Fibroblast of peridontal ligament (primary cell): ENCODE results near the gene MAP1LC3A.

ENCODE experiments used
- DNase-seq: peaks from one replicate; pipeline ENCODE4 v3.0.0-alpha.2; 2010; ENCODE audit errors: extremely low read depth

MAP1LC3A gene

GRCh38 chr20:34549291-34549928 lies 9.1 kb upstream of the MAP1LC3A start:
- no peak for DNase-seq

DNA sequence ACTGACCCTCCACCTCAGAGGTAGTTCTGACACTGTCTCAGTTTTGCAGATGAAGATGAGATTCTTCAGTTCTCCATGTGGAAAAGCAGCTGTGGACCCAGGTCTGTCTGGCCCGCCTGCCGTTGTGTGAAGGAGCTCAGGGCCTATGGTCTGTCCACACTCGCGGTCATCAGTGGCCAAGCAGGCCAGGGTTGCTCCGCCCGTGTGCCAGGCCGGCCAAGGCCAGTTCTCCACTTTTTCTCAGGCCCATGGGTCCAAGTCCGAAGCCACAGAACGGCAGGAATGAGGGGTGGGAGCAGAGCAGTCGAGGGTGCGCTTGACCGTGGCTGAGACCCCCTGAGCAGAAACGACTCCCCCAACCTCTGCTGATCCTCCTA lies 8.6 kb upstream of the MAP1LC3A start:
- no peak for DNase-seq

- DNase-seq: no peak
Measured at GRCh38 chr20:34552569-34552968, 5.9 kb upstream of the MAP1LC3A start.

- DNase-seq: no peak
Measured at GRCh38 chr20:34553366-34553867, 5.1 kb upstream of the MAP1LC3A start.

DNA sequence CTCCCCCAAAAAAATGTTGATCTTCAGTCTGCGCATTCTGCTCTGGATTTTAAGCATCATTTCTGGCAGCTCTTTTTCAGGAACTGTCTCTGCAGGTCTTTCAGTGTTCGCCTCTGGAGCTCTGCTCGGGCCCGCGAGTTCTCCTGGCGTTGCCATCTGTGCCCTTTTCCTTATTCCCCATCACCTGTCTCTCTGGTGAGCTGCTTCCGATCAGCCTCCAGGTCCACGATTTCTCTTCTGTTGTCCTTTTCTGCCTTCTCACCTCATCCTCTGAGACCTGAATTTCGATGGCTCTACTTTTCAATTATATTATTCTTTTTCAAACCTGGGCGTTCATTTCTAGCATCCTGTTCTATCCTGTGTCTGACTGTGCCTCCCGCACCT lies 590 bp upstream of the MAP1LC3A start:
- DNase-seq: no peak

DNA sequence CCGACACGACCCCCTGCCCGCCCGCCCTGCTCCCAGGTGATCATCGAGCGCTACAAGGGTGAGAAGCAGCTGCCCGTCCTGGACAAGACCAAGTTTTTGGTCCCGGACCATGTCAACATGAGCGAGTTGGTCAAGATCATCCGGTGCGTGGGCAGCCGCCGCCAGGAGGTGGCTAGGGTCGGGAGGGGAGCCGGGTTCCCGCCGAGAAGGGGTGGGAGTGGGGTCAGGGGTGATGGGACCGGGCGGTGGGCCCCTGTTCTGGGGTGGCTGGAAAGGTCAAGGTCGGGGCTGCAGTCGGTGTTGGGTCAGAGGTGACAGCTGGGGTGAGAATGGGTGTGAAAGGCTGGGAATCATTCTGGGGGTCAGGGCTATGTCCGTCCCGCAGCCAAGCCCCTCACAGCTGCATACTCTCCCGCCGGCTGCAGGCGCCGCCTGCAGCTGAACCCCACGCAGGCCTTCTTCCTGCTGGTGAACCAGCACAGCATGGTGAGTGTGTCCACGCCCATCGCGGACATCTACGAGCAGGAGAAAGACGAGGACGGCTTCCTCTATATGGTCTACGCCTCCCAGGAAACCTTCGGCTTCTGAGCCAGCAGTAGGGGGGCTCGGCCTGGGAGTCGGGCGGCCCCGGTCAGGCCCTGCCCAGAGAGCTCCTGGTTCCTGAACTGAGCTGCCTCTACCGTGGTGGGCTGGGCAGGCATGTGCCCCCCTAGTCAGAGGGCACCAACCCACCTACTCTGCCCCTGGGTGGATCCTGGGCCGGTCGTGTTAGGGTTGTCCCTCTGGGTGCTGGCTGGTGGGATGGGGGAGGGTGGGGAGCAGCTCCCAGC lies 1.0 kb downstream of the MAP1LC3A start:
- DNase-seq: no peak

DNA sequence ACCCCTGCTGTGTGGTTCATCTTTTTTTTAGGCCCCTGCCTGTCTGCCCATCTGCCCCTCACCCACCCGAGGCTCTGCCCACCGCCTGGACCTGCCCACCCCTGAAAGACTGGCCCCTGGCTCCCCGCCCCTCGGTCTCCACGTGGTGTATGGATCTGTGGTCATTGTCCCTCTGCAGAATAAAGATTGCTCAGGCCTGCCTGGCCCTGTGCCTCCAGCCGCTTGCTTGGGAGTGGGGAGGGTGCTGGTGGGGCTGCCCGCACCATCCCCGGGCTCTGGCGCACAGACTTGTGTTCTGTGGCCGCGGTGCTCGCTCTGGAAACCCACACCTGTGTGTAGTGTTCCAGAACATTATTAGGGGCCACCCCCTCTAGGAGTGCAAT lies 1.6 kb downstream of the MAP1LC3A start:
- DNase-seq: no peak

DNA sequence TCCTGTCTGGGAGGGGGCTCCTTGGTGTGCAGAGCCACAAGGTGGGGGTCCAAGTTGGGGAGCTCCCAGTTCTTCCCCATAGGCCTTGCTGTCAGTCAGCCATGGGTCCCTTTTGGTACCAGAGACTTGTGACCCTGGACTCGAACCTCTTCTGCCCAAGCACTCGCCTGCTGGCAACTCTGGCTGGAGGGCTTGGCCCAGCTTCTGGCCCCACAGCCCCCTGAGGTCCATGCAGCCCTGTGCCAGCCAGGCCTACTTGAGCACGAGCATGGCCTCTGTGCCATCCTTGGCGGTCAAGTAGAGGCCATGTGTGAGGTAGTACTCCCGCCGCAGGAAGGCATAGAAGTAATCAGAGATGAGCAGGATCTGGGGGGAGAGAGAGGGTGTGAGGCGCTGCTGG lies 2.1 kb downstream of the MAP1LC3A start:
- no peak for DNase-seq

- DNase-seq: no peak
Measured at GRCh38 chr20:34561661-34562060, 3.1 kb downstream of the MAP1LC3A start.

DNA sequence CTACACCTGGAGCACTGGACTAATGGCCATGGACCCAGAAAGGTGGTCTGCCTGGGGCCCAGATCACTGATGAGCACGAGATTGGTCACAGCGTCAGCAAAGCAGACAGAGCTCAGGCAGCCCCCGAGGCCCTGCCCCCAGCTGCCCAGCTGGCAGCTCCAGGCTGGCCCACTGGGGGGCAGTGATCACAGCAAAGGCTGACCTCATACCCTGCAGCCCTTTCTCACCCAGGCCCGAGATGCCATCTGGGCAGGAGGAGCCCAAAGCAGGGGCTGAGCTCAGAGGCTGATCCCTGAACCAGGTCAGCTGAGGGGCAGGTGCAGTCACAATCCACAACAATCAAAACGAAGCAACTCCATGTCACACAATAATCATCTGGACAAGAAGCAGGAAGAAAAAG lies 4.1 kb downstream of the MAP1LC3A start:
- no peak for DNase-seq

DNA sequence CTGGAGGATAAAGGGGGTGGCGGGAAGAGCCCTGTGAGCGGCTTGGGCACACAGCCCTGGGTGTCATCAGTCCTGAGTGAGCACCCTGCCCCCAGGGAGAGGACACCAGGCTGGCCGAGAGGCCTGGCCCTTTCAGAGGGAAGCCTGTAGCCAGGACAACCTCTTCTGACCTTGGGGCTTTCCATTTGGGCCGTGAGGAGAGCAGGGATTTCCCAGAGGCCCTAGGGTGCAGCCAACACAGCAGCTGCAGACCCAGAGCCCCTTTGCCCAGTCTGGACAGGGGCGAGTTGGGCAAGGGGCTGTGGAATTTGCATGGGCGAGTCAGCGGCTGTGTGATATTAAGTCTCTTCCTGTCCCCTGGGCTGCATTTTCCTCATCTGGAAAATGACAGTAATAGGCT lies 6.3 kb downstream of the MAP1LC3A start:
- no peak for DNase-seq

- DNase-seq: no peak
Measured at GRCh38 chr20:34566978-34567891, 8.7 kb downstream of the MAP1LC3A start.

GRCh38 chr20:34567892-34568865 lies 9.7 kb downstream of the MAP1LC3A start:
- no peak for DNase-seq

GRCh38 chr20:34569598-34569997 lies 11.1 kb downstream of the MAP1LC3A start:
- DNase-seq: no peak

GRCh38 chr20:34570859-34571306 lies 12.4 kb downstream of the MAP1LC3A start:
- no peak for DNase-seq

- no peak for DNase-seq
Measured at GRCh38 chr20:34571753-34572152, 13.2 kb downstream of the MAP1LC3A start.

DNA sequence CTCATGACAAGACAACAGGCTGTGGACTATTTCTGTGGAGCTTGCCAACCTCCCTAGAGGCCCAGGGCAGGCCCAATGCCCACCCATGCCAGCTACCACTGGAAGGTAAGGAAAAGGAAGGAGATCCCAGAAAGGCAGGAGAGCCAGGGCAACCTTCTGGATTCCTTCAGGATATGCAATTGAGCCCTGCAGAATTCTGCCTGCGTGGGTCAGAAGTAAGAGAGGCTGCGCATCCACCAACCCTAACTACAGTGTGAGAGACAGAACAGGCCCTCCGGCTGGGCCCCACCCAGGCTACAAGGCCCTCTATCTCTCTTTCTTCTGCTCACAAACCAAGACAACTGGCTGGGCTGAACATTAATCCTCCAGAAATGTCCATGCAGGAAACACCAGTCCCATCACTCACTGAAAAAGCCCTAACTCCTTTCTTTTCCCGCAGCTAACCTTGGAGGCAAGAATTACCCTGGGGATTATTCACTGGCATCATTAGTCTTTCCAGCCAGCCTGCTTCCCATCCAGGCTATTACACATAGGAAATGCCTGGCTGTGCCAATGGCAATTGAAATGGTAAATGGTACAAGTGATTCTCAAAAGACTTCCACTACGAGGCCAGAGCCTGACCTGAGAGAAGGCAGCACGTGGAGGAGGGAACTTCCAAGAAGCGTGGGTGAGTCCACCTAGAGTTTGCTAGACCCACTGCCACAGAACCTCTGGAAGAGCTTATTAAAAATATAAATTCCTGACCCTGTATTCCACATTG lies 15.2 kb downstream of the MAP1LC3A start:
- no peak for DNase-seq

- no peak for DNase-seq
Measured at GRCh38 chr20:34574426-34574825, 15.9 kb downstream of the MAP1LC3A start.

- no peak for DNase-seq
Measured at GRCh38 chr20:34574861-34575260, 16.3 kb downstream of the MAP1LC3A start.

- no peak for DNase-seq
Measured at GRCh38 chr20:34575271-34575670, 16.8 kb downstream of the MAP1LC3A start.
